Esophagus squamous epithelium (tissue), 5 donors: ENCODE data around the gene ADCY7. TPM values are rescaled to one million over a fixed set of nuclear protein-coding genes. Genes with fewer than 3 reads are reported as not detected.

Experiments used
- DNase-seq: peaks from one replicate; lab custom pipeline; 2025; lab: John Stamatoyannopoulos, UW
- H3K27ac ChIP-seq, 4 donors: fragments of 200-600 bp; sonication (generic); one replicate each; pipeline ENCODE4 v1.5.1; 2016 to 2019; ENCODE audit warnings: mild to moderate bottlenecking in 1 of 4
- H3K27me3 ChIP-seq, 4 donors: fragments of 200-600 bp; sonication (generic); 1 replicate in 3 of 4; 2 replicates in 1 of 4; pipeline versions ENCODE4 v1.5.1 to v1.6.0; 2017 to 2021; ENCODE audit warnings: antibody characterized with exemption in 1 of 4
- H3K36me3 ChIP-seq, 3 donors: fragments of 200-600 bp; sonication (generic); one replicate each; pipeline ENCODE4 v1.5.1; 2016 to 2019
- H3K4me1 ChIP-seq, 3 donors: fragments of 200-600 bp; sonication (generic); one replicate each; pipeline ENCODE4 v1.5.1; 2017 to 2019
- H3K4me3 ChIP-seq, 4 donors: fragments of 200-600 bp; sonication (generic); 1 replicate in 3 of 4; 2 replicates in 1 of 4; pipeline ENCODE4 v1.5.1; 2016 to 2019; ENCODE audit warnings: mild to moderate bottlenecking in 2 of 4, moderate library complexity in 1 of 4
- H3K9me3 ChIP-seq, 3 donors: fragments of 200-600 bp; sonication (generic); one replicate each; pipeline ENCODE4 v1.5.1; 2016 to 2019
- CTCF ChIP-seq, 6 experiments: fragments of 450-650 bp in 4 of 6; fragments of 200-600 bp in 2 of 6; sonication (generic) in 2 of 6; IDR thresholded peaks; one replicate each; pipeline ENCODE4 v1.5.1; 2016 to 2019; ENCODE audit warnings: antibody characterized with exemption in 6 of 6, mild to moderate bottlenecking in 4 of 6, moderate library complexity in 4 of 6
- POLR2A ChIP-seq, 4 donors: fragments of 450-650 bp; IDR thresholded peaks; one replicate each; pipeline ENCODE4 v1.6.1; 2017; ENCODE audit warnings: antibody characterized with exemption in 4 of 4, mild to moderate bottlenecking in 4 of 4, moderate library complexity in 3 of 4
- WGBS, 2 donors: methylation state at CpG; one replicate each; pipeline ENCODE4 v1.1.5; 2018; 5-methylcytosine and 5-hydroxymethylcytosine counted together
- intact Hi-C: fragments of 100-400 bp; cut with DNase I; formaldehyde crosslinking; loops from one replicate; pipeline ENCODE4 v1.15.0; 2022
- total RNA-seq, 4 donors: library from RNA; depleted of rRNA; stranded (reverse); fragments of >200 nt; gene quantifications; one replicate each; pipeline ENCODE4 v1.1.0, GENCODE V29; 2016
- donor health status: DM: yes; HTN: yes; CAD: no.

The ADCY7 gene
- total RNA-seq, 4 donors from 2014 or later, result 21.2 to 23.9 (median 23.3) TPM

- H3K4me1 ChIP-seq, result peaks cover 10 to 54% (median 20%) of the 10 kb centered on the region in 3 donors
- no peaks in the 10 kb centered on the region for H3K27me3 ChIP-seq
- H3K9me3 ChIP-seq, result no peaks in the 10 kb centered on the region
- intact Hi-C loops, result no loop called here
- WGBS, 2 donors, result 40 to 45% methylated on average over 3 of the region's 3 CpGs
- peaks cover 0 to 25% (median 0%) of the 10 kb centered on the region in 3 donors for H3K36me3 ChIP-seq
- TF ChIP-seq POLR2A (IDR thresholded peaks at IDR 0.05), result no peak
- TF ChIP-seq CTCF (IDR thresholded peaks at IDR 0.05), result no peak
- H3K27ac ChIP-seq, result peak overlapping the region in 3 of 4 donors; percentile 56 to 76 (median 76)
- H3K4me3 ChIP-seq, result peak overlapping the region in 3 of 4 donors; percentile 14 to 60 (median 44)
- DNase-seq, result no peak
Measured at GRCh38 chr16:50267651-50268050, 1.3 kb downstream of the ADCY7 start.

- no peak for DNase-seq
- 70 to 75% methylated on average over 3 to 5 of the region's 5 CpGs for WGBS, 2 donors
- peak overlapping the region in 2 of 4 donors; percentile 30 to 44 for H3K4me3 ChIP-seq
- H3K27me3 ChIP-seq, result no peaks in the 10 kb centered on the region
- H3K9me3 ChIP-seq, result no peaks in the 10 kb centered on the region
- peak overlapping the region in 1 of 4 donors; percentile 76 for H3K27ac ChIP-seq
- intact Hi-C loops, result no loop called here
- H3K36me3 ChIP-seq, result peaks cover 0 to 25% (median 0%) of the 10 kb centered on the region in 3 donors
- no peak for TF ChIP-seq POLR2A (IDR thresholded peaks at IDR 0.05)
- TF ChIP-seq CTCF (IDR thresholded peaks at IDR 0.05), result no peak
- H3K4me1 ChIP-seq, result peaks cover 10 to 61% (median 20%) of the 10 kb centered on the region in 3 donors
Measured at GRCh38 chr16:50268352-50268751, 2.0 kb downstream of the ADCY7 start.

- Histone ChIP-seq H3K9me3 (no peaks in the 10 kb centered on the region), H3K27me3 (no peaks in the 10 kb centered on the region), H3K27ac (no peak overlapping the region), H3K36me3 (peaks cover 0 to 25% (median 0%) of the 10 kb centered on the region in 3 donors), H3K4me1 (peaks cover 10 to 67% (median 20%) of the 10 kb centered on the region in 3 donors), H3K4me3 (no peak overlapping the region)
- no peak for DNase-seq
- 83 to 94% methylated on average over 5 of the region's 13 CpGs for WGBS, 2 donors
- intact Hi-C loops, result no loop called here
- no peak for TF ChIP-seq CTCF (IDR thresholded peaks at IDR 0.05)
- TF ChIP-seq POLR2A (IDR thresholded peaks at IDR 0.05), result no peak
Measured at GRCh38 chr16:50269061-50269705, 2.8 kb downstream of the ADCY7 start.

- DNase-seq, result no peak
- H3K27ac ChIP-seq, result no peak overlapping the region
- peaks cover 10 to 73% (median 20%) of the 10 kb centered on the region in 3 donors for H3K4me1 ChIP-seq
- H3K27me3 ChIP-seq, result no peaks in the 10 kb centered on the region
- H3K4me3 ChIP-seq, result no peak overlapping the region
- peaks cover 0 to 25% (median 0%) of the 10 kb centered on the region in 3 donors for H3K36me3 ChIP-seq
- TF ChIP-seq CTCF (IDR thresholded peaks at IDR 0.05) (no peak), POLR2A (IDR thresholded peaks at IDR 0.05) (no peak)
- intact Hi-C loops, result no loop called here
- WGBS, 2 donors, result 83 to 93% methylated on average over 8 to 11 of the region's 12 CpGs
- no peaks in the 10 kb centered on the region for H3K9me3 ChIP-seq
Measured at GRCh38 chr16:50269769-50270509, 3.6 kb downstream of the ADCY7 start.
